Raji (cell line): ENCODE data around the gene NFATC2.

Experiments
- POLR2A ChIP-seq: IDR thresholded peaks from 2 replicates; pipeline ENCODE4 v1.6.1; 2011; ENCODE audit warnings: low read depth, low read length, control low read depth; ENCODE audit not compliant: insufficient read depth

NFATC2 gene

GRCh38 chr20:51498765-51499540 lies 43.6 kb downstream of the NFATC2 start:
- no peak for TF ChIP-seq POLR2A

- TF ChIP-seq POLR2A, result no peak
Measured at GRCh38 chr20:51497542-51498467, 44.7 kb downstream of the NFATC2 start.

GRCh38 chr20:51496964-51497363 lies 45.6 kb downstream of the NFATC2 start:
- TF ChIP-seq POLR2A, result no peak

GRCh38 chr20:51495921-51496545 lies 46.5 kb downstream of the NFATC2 start:
- no peak for TF ChIP-seq POLR2A

GRCh38 chr20:51495291-51495690 lies 47.2 kb downstream of the NFATC2 start:
- no peak for TF ChIP-seq POLR2A

GRCh38 chr20:51494241-51495110 lies 48.0 kb downstream of the NFATC2 start:
- TF ChIP-seq POLR2A, result no peak

GRCh38 chr20:51493346-51493791 lies 49.1 kb downstream of the NFATC2 start:
- no peak for TF ChIP-seq POLR2A

GRCh38 chr20:51492167-51493092 lies 50.1 kb downstream of the NFATC2 start:
- TF ChIP-seq POLR2A, result no peak

GRCh38 chr20:51491393-51491792 lies 51.1 kb downstream of the NFATC2 start:
- TF ChIP-seq POLR2A, result no peak

GRCh38 chr20:51490635-51491034 lies 51.9 kb downstream of the NFATC2 start:
- TF ChIP-seq POLR2A, result no peak

- no peak for TF ChIP-seq POLR2A
Measured at GRCh38 chr20:51489611-51490010, 52.9 kb downstream of the NFATC2 start.

- no peak for TF ChIP-seq POLR2A
Measured at GRCh38 chr20:51488331-51488730, 54.2 kb downstream of the NFATC2 start.

GRCh38 chr20:51487565-51488268 lies 54.8 kb downstream of the NFATC2 start:
- TF ChIP-seq POLR2A, result no peak
